GM19397 (cell line): ENCODE results near the gene SAP30BP.
A peak's percentile ranks its signal among the peaks of the same experiment; 100 is the strongest.

Source experiments
- ATAC-seq: cut with Tn5 transposase; IDR thresholded peaks from one replicate; pipeline ENCODE4 v1.9.1; 2021; ENCODE audit warnings: mild to moderate bottlenecking, moderate library complexity; ENCODE audit not compliant: unreplicated experiment

SAP30BP gene

GRCh38 chr17:75646638-75646992 lies 20.5 kb upstream of the SAP30BP start:
- no peak for ATAC-seq

- no peak for ATAC-seq
Observed at GRCh38 chr17:75647061-75647460, 20.1 kb upstream of the SAP30BP start.

GRCh38 chr17:75647921-75648320 lies 19.2 kb upstream of the SAP30BP start:
- no peak for ATAC-seq

- ATAC-seq = no peak
Observed at GRCh38 chr17:75649687-75650086, 17.5 kb upstream of the SAP30BP start.

GRCh38 chr17:75650874-75651273 lies 16.3 kb upstream of the SAP30BP start:
- no peak for ATAC-seq

- ATAC-seq = no peak
Observed at GRCh38 chr17:75652341-75652740, 14.8 kb upstream of the SAP30BP start.

- no peak for ATAC-seq
Observed at GRCh38 chr17:75652934-75653549, 14.1 kb upstream of the SAP30BP start.

GRCh38 chr17:75654176-75654575 lies 13.0 kb upstream of the SAP30BP start:
- no peak for ATAC-seq

GRCh38 chr17:75658237-75658636 lies 8.9 kb upstream of the SAP30BP start:
- no peak for ATAC-seq

- no peak for ATAC-seq
Observed at GRCh38 chr17:75661531-75661930, 5.6 kb upstream of the SAP30BP start.

- ATAC-seq = no peak
Observed at GRCh38 chr17:75662511-75662910, 4.6 kb upstream of the SAP30BP start.

- ATAC-seq = peak; percentile 63
Observed at GRCh38 chr17:75664099-75664549, 3.0 kb upstream of the SAP30BP start.

GRCh38 chr17:75665981-75666380 lies 1.2 kb upstream of the SAP30BP start:
- ATAC-seq = no peak

- no peak for ATAC-seq
Observed at GRCh38 chr17:75667825-75668224, 687 bp downstream of the SAP30BP start.

- no peak for ATAC-seq
Observed at GRCh38 chr17:75668489-75668888, 1.4 kb downstream of the SAP30BP start.

GRCh38 chr17:75670868-75671267 lies 3.7 kb downstream of the SAP30BP start:
- no peak for ATAC-seq

GRCh38 chr17:75672011-75672410 lies 4.9 kb downstream of the SAP30BP start:
- ATAC-seq = no peak

- no peak for ATAC-seq
Observed at GRCh38 chr17:75673487-75673886, 6.3 kb downstream of the SAP30BP start.

GRCh38 chr17:75676461-75676860 lies 9.3 kb downstream of the SAP30BP start:
- ATAC-seq = no peak

GRCh38 chr17:75679706-75680211 lies 12.6 kb downstream of the SAP30BP start:
- no peak for ATAC-seq

GRCh38 chr17:75680431-75680830 lies 13.3 kb downstream of the SAP30BP start:
- no peak for ATAC-seq

- ATAC-seq = no peak
Observed at GRCh38 chr17:75681289-75681688, 14.2 kb downstream of the SAP30BP start.

- no peak for ATAC-seq
Observed at GRCh38 chr17:75683583-75683982, 16.4 kb downstream of the SAP30BP start.
